SK-N-SH treated with all-trans-retinoic acid at 6 μM for 48 hours (cell line): Measurements from ENCODE around the gene CLINT1.

Source experiments
- ATAC-seq: fragments of 200-7000 bp; cut with Tn5 transposase; 3 replicates; pipeline ENCODE4 v1.9.1; 2020; ENCODE audit warnings: mild to moderate bottlenecking, moderate library complexity
- ARNTL ChIP-seq: fragments of 450-650 bp; formaldehyde crosslinking; IDR thresholded peaks from 2 replicates; pipeline ENCODE4 v1.5.0; 2020; ENCODE audit warnings: low read depth, mild to moderate bottlenecking, moderate library complexity, borderline replicate concordance
- CSDC2 ChIP-seq: fragments of 250-450 bp; sonication (Bioruptor Pico); IDR thresholded peaks from 2 replicates; pipeline ENCODE4 v1.5.0; 2020; ENCODE audit warnings: mild to moderate bottlenecking, moderate library complexity
- ESRRG ChIP-seq: fragments of 250-450 bp; sonication (Bioruptor Pico); IDR thresholded peaks from 2 replicates; pipeline ENCODE4 v1.6.1; 2021; ENCODE audit warnings: mild to moderate bottlenecking
- GLIS3 ChIP-seq: fragments of 250-450 bp; sonication (Bioruptor Pico); IDR thresholded peaks from 2 replicates; pipeline ENCODE4 v1.5.0; 2020; ENCODE audit warnings: mild to moderate bottlenecking, moderate library complexity
- ISL1 ChIP-seq: fragments of 250-450 bp; sonication (Bioruptor Pico); IDR thresholded peaks from 2 replicates; pipeline ENCODE4 v2.1.2; 2022; ENCODE audit warnings: mild to moderate bottlenecking, moderate library complexity
- OSR1 ChIP-seq: fragments of 250-450 bp; sonication (Bioruptor Pico); IDR thresholded peaks from 2 replicates; pipeline ENCODE4 v1.8.0; 2022; ENCODE audit warnings: moderate library complexity, mild to moderate bottlenecking, inconsistent platforms
- PPARA ChIP-seq: fragments of 250-450 bp; sonication (Bioruptor Pico); IDR thresholded peaks from 2 replicates; pipeline ENCODE4 v1.5.0; 2020; ENCODE audit warnings: mild to moderate bottlenecking, borderline replicate concordance
- RARB ChIP-seq: fragments of 250-450 bp; sonication (Bioruptor Pico); IDR thresholded peaks from 2 replicates; pipeline ENCODE4 v1.8.0; 2021; ENCODE audit warnings: mild to moderate bottlenecking, moderate library complexity
- SNAI2 ChIP-seq: fragments of 250-450 bp; sonication (Bioruptor Pico); IDR thresholded peaks from 2 replicates; pipeline ENCODE4 v1.5.0; 2020; ENCODE audit warnings: mild to moderate bottlenecking, moderate library complexity
- TCF4 ChIP-seq: fragments of 250-450 bp; sonication (Bioruptor Pico); IDR thresholded peaks from 2 replicates; pipeline ENCODE4 v1.8.0; 2021; ENCODE audit warnings: mild to moderate bottlenecking, moderate library complexity, borderline replicate concordance
- TOX ChIP-seq: fragments of 250-450 bp; sonication (Bioruptor Pico); IDR thresholded peaks from 2 replicates; pipeline ENCODE4 v1.8.0; 2021; ENCODE audit warnings: mild to moderate bottlenecking, moderate library complexity, borderline replicate concordance
- ZC3H10 ChIP-seq: fragments of 250-450 bp; sonication (Bioruptor Pico); IDR thresholded peaks from 2 replicates; pipeline ENCODE4 v1.5.1; 2021; ENCODE audit warnings: mild to moderate bottlenecking, moderate library complexity
- ZFP3 ChIP-seq: fragments of 250-450 bp; sonication (Bioruptor Pico); IDR thresholded peaks from 2 replicates; pipeline ENCODE4 v1.5.0; 2020; ENCODE audit warnings: mild to moderate bottlenecking, moderate library complexity
- ZFP30 ChIP-seq: fragments of 450-650 bp; formaldehyde crosslinking; IDR thresholded peaks from 2 replicates; pipeline ENCODE4 v1.5.0; 2022; ENCODE audit warnings: mild to moderate bottlenecking, moderate library complexity
- ZNF565 ChIP-seq: fragments of 450-650 bp; formaldehyde crosslinking; conservative IDR thresholded peaks from 2 replicates; pipeline ENCODE4 v1.5.0; 2020; ENCODE audit warnings: low read depth, mild to moderate bottlenecking, moderate library complexity
- ZNF70 ChIP-seq: fragments of 450-650 bp; formaldehyde crosslinking; IDR thresholded peaks from 2 replicates; pipeline ENCODE4 v1.5.0; 2020; ENCODE audit warnings: mild to moderate bottlenecking, moderate library complexity
- TF ChIP-seq, protein P1 (sequence below): fragments of 250-450 bp; sonication (Bioruptor Pico); IDR thresholded peaks from 2 replicates; pipeline ENCODE4 v1.8.0; 2021; ENCODE audit warnings: low read depth, mild to moderate bottlenecking, moderate library complexity, borderline replicate concordance
- TF ChIP-seq, protein P2 (sequence below): fragments of 250-450 bp; sonication (Bioruptor Pico); IDR thresholded peaks from 2 replicates; pipeline ENCODE4 v1.5.0; 2020; ENCODE audit warnings: mild to moderate bottlenecking, moderate library complexity
- TF ChIP-seq, protein P3 (sequence below): fragments of 250-450 bp; sonication (Bioruptor Pico); IDR thresholded peaks from 2 replicates; pipeline ENCODE4 v1.5.1; 2021; ENCODE audit warnings: mild to moderate bottlenecking, moderate library complexity
- TF ChIP-seq, protein P4 (sequence below): fragments of 250-450 bp; sonication (Bioruptor Pico); IDR thresholded peaks from 2 replicates; pipeline ENCODE4 v1.8.0; 2020; ENCODE audit warnings: mild to moderate bottlenecking, moderate library complexity, borderline replicate concordance
- TF ChIP-seq, protein P5 (sequence below): fragments of 250-450 bp; sonication (Bioruptor Pico); IDR thresholded peaks from 2 replicates; pipeline ENCODE4 v1.5.1; 2020; ENCODE audit warnings: low read depth, mild to moderate bottlenecking, moderate library complexity

The CLINT1 gene

DNA sequence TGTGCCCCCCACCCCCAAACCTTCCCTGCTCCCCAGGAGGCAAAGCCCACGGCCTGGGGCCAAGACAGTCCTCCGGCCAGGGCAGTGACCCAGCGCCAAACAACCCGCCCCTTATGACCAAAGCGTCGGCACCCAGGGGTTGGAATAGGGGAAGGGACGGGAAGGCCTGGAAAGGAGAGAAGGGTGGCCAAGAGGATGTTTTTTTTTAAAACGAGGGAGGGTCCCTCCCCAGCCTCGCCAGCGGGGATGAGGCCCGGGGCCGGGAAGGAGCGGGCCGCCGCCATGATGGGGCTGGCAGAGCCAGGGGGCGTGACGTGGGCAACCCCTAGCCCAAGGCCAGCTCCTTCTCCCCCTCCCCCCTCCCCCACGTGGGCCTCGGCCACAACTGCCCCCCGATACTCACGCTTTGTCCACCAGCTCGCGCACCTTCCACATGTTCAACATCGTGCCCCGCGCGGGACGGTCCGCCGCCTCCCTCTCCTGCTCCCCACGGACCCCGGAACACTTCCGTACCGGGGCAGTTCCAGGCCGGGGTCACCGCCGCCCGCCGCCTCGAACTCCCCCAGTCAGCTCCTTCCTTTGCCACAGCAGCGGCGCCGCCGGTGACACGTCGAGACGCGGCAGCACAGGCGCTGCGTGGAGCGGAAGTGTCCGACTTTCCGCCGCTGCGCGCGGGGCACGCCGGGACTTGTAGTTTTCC is at the start of gene CLINT1:
TSS of gene CLINT1 (minus strand) at position 619 of the 700 bp plus-strand sequence. CDS start at position 444, 175 bp downstream.
- TF ChIP-seq RARB (CRISPR knock-in tag), result no peak
- no peak for TF ChIP-seq CSDC2
- TF ChIP-seq TCF4 (CRISPR knock-in tag), result no peak
- no peak for TF ChIP-seq ZNF70 (CRISPR knock-in tag)
- no peak for TF ChIP-seq ZFP30 (CRISPR knock-in tag)
- TF ChIP-seq OSR1, result no peak
- no peak for TF ChIP-seq PPARA (CRISPR knock-in tag)
- no peak for TF ChIP-seq ARNTL (CRISPR knock-in tag)
- no peak for TF ChIP-seq ZFP3 (CRISPR knock-in tag)
- TF ChIP-seq, protein P1, sequence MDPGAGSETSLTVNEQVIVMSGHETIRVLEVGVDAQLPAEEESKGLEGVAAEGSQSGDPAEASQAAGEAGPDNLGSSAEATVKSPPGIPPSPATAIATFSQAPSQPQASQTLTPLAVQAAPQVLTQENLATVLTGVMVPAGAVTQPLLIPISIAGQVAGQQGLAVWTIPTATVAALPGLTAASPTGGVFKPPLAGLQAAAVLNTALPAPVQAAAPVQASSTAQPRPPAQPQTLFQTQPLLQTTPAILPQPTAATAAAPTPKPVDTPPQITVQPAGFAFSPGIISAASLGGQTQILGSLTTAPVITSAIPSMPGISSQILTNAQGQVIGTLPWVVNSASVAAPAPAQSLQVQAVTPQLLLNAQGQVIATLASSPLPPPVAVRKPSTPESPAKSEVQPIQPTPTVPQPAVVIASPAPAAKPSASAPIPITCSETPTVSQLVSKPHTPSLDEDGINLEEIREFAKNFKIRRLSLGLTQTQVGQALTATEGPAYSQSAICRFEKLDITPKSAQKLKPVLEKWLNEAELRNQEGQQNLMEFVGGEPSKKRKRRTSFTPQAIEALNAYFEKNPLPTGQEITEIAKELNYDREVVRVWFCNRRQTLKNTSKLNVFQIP (CRISPR knock-in tag), result no peak
- peak; percentile 97 for ATAC-seq

DNA sequence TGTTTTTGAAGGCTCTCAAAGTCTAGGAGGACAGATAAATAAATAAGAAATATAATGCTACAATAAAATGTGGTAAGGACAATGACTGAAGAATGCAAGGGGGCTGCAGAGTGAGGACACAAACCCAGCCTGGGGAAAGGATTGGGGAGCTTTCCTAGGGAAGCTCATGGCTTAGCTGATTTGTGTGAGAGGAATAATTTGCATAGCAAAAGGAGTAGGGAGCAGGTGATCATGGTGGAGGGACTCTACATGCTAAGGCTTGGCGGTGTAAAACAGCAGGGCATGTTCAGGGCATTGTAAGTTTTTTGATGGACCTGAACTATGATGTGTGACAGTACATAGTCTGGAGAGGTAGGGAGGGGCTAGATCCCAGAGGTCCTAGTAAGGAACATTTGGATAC is 49.5 kb upstream of the CLINT1 start:
- TF ChIP-seq, protein P2, sequence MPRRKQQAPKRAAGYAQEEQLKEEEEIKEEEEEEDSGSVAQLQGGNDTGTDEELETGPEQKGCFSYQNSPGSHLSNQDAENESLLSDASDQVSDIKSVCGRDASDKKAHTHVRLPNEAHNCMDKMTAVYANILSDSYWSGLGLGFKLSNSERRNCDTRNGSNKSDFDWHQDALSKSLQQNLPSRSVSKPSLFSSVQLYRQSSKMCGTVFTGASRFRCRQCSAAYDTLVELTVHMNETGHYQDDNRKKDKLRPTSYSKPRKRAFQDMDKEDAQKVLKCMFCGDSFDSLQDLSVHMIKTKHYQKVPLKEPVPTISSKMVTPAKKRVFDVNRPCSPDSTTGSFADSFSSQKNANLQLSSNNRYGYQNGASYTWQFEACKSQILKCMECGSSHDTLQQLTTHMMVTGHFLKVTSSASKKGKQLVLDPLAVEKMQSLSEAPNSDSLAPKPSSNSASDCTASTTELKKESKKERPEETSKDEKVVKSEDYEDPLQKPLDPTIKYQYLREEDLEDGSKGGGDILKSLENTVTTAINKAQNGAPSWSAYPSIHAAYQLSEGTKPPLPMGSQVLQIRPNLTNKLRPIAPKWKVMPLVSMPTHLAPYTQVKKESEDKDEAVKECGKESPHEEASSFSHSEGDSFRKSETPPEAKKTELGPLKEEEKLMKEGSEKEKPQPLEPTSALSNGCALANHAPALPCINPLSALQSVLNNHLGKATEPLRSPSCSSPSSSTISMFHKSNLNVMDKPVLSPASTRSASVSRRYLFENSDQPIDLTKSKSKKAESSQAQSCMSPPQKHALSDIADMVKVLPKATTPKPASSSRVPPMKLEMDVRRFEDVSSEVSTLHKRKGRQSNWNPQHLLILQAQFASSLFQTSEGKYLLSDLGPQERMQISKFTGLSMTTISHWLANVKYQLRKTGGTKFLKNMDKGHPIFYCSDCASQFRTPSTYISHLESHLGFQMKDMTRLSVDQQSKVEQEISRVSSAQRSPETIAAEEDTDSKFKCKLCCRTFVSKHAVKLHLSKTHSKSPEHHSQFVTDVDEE, result no peak
- no peak for TF ChIP-seq ZNF565
- TF ChIP-seq, all 23 proteins: peak for 0
- no peak for ATAC-seq

DNA sequence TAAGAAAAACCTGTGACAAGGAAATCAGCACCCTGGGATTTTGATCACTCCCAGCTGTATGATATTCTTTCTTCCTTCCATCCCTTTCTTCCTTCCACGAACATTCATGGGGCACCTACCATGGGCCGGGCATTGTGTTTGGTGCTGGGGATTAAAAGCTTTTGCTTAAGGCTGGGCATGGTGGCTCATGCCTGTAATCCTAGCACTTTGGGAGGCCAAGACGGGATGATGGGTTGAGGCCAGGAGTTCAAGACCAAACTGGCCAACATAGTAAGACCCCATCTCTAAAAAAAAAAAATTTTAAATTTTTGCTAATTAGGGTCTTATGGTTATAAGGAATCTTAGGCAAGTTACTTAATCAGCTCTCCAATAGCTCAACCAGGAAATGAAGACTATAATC is 48.5 kb upstream of the CLINT1 start:
- TF ChIP-seq ZNF70 (CRISPR knock-in tag), result no peak
- TF ChIP-seq, protein P3, sequence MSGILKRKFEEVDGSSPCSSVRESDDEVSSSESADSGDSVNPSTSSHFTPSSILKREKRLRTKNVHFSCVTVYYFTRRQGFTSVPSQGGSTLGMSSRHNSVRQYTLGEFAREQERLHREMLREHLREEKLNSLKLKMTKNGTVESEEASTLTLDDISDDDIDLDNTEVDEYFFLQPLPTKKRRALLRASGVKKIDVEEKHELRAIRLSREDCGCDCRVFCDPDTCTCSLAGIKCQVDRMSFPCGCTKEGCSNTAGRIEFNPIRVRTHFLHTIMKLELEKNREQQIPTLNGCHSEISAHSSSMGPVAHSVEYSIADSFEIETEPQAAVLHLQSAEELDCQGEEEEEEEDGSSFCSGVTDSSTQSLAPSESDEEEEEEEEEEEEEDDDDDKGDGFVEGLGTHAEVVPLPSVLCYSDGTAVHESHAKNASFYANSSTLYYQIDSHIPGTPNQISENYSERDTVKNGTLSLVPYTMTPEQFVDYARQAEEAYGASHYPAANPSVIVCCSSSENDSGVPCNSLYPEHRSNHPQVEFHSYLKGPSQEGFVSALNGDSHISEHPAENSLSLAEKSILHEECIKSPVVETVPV, result no peak
- TF ChIP-seq RARB (CRISPR knock-in tag), result no peak
- TF ChIP-seq, protein P1 (CRISPR knock-in tag), result no peak
- TF ChIP-seq ZFP3 (CRISPR knock-in tag), result no peak
- TF ChIP-seq ISL1 (CRISPR knock-in tag), result no peak
- no peak for TF ChIP-seq PPARA (CRISPR knock-in tag)
- TF ChIP-seq ESRRG, result no peak
- TF ChIP-seq TOX, result no peak
- no peak for TF ChIP-seq ZC3H10 (CRISPR knock-in tag)
- TF ChIP-seq OSR1, result no peak
- no peak for TF ChIP-seq CSDC2
- TF ChIP-seq SNAI2, result no peak
- TF ChIP-seq, protein P4, sequence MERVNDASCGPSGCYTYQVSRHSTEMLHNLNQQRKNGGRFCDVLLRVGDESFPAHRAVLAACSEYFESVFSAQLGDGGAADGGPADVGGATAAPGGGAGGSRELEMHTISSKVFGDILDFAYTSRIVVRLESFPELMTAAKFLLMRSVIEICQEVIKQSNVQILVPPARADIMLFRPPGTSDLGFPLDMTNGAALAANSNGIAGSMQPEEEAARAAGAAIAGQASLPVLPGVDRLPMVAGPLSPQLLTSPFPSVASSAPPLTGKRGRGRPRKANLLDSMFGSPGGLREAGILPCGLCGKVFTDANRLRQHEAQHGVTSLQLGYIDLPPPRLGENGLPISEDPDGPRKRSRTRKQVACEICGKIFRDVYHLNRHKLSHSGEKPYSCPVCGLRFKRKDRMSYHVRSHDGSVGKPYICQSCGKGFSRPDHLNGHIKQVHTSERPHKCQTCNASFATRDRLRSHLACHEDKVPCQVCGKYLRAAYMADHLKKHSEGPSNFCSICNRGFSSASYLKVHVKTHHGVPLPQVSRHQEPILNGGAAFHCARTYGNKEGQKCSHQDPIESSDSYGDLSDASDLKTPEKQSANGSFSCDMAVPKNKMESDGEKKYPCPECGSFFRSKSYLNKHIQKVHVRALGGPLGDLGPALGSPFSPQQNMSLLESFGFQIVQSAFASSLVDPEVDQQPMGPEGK, result no peak
- TF ChIP-seq, protein P5, sequence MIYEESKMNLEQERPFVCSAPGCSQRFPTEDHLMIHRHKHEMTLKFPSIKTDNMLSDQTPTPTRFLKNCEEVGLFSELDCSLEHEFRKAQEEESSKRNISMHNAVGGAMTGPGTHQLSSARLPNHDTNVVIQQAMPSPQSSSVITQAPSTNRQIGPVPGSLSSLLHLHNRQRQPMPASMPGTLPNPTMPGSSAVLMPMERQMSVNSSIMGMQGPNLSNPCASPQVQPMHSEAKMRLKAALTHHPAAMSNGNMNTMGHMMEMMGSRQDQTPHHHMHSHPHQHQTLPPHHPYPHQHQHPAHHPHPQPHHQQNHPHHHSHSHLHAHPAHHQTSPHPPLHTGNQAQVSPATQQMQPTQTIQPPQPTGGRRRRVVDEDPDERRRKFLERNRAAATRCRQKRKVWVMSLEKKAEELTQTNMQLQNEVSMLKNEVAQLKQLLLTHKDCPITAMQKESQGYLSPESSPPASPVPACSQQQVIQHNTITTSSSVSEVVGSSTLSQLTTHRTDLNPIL (CRISPR knock-in tag), result no peak
- no peak for TF ChIP-seq GLIS3
- TF ChIP-seq, protein P2, result no peak
- no peak for TF ChIP-seq ZFP30 (CRISPR knock-in tag)
- no peak for ATAC-seq
